Stimulated activated CD8-positive, alpha-beta memory T cell treated with anti-CD3 and anti-CD28 coated beads, Interleukin-7, amount 100 ng/mL, for 48 hours (primary cell): Measurements from ENCODE around the gene CBY1.

Experiments
- DNase-seq, 2 donors: peaks; one replicate each; pipeline ENCODE4 v3.0.0-alpha.2; 2020; ENCODE audit warnings: low read depth in 1 of 2; ENCODE audit errors: extremely low read depth in 1 of 2

The CBY1 gene

DNA sequence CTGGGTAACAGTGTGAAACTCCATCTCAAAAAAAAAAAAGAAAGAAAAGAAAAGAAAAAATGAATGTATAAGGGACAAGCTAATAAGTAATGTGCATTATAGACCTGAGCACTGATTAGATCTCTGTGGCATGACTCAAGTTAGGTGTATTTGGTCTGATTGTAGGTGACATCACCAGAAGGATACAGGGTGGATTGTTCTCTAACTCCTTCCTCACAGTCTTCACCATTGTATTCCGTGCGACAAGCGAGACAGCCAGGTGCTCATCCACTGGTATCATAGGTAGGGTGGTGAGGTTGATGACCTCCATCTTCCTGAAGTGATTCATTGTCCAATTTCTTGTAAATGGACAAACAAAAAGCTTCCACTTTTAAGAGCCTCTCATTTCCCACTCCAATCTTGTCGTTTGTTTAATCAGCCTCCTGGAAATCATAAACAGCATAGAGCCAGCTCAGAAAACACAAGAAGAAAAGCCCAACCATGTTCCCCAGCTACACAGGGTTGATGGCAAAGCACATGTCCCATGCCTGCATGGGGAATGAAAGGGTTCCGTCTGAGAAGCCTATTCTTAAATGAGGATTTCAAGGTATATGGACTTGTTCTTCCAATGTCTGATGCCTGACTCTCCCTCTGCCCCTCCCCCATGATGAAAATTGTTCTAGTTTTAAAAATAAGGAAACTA is 6.5 kb upstream of the CBY1 start:
- DNase-seq: no peak

DNA sequence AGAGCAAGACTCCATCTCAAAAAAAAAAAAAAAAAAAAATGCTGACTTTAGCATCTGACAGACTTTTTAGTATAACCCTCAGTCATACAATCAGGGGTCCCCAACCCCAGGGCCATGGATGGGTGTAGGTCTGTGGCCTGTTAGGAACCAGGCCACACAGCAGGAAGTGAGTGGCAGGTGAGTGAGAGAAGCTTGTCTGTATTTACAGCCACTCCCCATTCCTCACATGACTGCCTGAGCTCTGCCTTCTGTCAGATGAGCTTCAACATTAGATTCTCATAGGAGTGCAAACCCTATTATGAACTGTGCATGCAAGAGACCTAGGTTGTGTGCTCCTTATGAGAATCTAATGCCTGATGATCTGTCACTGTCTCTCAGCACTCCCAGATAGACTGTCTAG is 3.6 kb upstream of the CBY1 start:
- DNase-seq: no peak

DNA sequence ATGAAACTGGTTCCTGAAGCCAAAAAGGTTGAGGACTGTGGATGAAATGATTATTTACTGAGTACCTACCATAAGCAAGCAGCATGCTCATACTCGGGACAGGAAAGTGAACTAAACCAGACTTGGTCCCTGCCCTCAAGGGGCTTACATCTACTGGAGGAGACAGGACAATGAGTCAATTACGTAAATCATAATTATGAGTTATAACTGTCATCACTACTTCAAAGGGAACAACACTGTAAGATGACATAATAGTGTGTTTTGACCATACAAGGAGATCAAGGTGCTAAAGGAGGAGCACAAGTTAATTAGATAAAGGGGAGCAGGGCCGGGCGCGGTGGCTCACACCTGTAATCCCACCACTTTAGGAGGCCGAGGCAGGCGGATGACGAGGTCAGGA is 2.7 kb upstream of the CBY1 start:
- DNase-seq: no peak

DNA sequence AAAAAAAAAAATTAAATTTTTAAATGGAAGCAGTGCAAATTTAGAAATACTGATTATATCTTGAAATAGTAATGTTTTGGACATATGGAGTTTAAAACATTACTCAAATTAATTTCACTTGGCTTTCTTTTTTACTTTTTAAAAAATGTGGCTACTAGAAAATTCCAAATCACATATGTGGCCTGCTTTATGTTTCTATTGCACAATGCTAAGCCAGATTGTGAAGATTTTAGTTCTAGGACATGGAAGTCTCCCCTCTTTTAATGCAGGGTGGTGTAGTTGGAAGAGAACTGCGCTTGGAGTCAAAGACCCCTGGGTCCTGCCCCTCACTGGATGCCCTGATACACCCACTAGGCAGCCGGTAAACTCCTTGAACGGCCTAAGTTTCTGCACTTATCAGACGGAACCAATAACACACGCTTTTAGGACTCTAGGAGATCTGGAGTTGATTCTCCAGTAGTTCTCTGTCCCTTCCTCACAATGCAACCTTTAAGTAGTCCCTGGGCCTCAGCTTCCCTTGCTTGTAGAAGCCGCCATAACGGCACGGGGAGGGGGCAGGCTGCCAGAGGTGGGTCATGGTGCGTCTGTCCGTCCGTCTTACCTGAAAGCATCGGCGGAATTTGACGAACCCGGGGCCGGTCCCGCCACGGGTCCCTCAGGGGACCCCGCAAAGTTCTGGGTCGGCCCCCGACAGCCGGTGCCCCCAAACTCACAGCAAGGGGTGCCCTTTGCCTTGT is 751 bp upstream of the CBY1 start:
- DNase-seq: no peak

DNA sequence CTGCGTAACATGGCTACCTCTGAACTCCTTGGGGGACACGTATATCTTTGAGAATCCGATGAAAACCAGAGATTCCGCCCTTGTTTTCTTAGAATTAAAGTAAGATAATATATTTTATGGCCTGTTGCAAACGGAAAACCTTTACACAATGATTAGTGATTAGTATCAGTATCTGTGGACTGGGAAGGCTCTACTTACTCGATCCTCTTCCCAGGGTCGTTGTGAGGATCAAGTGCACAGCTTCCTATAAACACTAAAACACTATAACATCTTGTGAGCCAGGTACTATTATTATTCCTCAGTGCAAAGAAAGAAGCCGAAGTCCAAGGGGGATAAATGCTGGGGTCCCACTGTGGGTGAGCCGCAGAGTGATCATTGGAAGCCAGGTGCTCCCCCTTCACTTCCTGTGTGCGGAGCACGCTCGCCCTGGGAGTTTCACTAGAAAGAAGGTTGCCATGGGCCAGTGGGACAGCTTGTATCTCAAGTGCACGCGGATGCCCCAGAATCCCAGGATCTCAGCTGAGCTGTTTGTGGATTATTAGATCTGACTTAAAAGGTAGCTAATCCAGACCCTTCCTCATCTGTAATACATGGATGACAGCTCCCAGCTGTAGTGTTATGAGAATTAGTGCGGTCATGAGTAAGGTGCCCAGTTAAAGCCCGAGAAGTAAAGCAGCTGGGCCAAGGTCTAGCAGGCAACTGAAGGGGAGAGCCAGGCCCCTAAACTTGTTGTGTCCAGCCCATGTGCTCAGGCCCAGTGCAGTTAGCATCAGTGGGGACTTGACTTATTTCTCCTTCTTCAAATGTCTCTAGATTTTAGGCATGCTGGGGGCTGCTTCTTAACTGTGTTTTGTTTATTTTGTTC is 839 bp downstream of the CBY1 start:
- peak; percentile 21 to 29 for DNase-seq

DNA sequence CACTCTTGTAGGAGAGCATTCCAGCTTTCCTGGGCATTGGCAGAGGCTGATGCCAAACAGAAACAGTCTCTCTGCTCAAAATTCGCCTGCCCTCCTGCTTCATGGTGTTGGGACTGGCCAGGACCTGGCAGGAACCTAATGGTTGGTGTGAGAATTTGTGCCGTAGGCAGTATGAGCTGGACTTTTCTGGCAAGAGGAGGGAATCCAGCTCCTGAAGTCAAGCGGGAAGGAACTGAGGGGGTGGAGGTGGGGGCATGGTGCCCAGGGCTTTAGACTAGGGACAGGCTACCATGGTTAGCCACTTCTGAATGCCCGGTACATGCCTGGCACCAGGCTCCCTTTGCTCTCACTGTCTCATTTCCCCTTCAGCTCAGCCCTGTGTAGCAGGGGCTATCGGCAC is 18.4 kb downstream of the CBY1 start:
- DNase-seq: no peak

DNA sequence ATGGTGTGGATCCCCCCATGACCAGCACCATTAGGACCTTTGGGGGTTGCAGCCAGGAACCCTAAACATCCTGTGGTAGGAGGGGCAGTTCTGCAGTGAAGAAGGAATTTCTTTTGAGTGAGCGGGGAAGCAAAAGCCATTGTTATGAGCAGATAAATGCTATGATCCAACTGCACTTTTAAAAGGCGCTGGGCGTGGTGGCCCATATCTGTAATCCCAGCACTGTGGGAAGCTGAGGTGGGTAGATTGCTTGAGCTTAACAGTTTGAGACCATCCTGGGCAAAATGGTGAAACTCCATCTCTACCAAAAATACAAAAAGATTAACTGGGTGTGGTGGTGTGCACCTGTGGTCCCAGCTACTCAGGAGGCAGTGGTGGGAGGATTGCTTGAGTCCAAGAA is 19.4 kb downstream of the CBY1 start:
- no peak for DNase-seq

DNA sequence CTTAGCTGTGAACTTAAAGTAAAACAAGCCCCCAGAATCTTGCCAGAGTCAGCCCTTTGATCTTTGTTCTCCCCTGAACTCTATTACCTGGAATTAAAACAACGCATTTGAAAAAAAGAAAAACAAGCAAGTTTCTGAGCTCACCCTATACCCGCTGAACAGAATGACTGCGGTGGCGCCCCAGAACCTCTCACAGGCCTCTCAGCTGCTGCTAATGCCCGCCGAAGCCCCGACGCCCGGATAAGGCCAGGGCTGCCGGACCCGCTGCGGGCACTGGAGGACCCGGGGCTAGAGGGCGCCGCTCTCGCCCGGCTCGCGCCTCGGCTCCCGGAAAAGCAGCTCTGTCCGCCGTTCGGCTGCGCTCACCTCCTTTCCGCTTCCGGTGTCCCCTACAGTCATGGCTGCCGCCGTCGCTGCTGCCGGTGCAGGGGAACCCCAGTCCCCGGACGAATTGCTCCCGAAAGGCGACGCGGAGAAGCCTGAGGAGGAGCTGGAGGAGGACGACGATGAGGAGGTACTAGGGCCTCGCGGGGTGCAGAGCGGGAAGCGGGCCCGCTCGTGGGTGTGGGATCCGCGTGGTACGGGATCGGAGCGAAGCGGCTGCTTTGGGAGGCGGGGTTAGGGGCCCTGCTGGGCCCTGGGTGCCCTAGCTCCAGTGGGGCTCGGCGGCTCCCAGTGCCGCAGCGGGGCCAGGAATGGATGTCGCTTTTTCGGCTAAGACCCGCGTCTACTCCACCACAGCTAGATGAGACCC is 25.3 kb downstream of the CBY1 start, which contains the start of gene TOMM22:
TSS of gene TOMM22 (plus strand) at position 376 of the 754 bp plus-strand sequence. CDS start at position 398, 22 bp downstream.
- DNase-seq: peak; percentile 77 to 80

DNA sequence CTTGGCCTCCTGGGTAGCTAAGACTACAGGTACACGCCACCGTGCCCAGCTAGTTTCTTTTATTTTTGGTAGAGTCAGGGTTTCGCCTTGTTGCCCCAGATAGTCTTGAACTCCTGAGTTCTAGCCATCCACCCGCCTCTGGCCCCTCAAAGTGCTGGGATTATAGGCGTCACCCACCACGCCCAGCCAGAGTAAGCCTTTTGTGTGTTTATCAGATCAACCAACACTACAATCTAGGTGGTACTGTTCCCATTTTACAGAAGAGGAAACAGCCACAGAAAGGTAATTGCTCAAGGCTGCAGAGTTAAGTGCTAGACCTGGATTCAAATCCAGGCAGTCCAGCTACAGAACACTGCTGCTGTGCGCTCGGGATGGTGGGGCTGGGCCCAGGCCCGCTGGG is 28.5 kb downstream of the CBY1 start:
- DNase-seq: no peak

DNA sequence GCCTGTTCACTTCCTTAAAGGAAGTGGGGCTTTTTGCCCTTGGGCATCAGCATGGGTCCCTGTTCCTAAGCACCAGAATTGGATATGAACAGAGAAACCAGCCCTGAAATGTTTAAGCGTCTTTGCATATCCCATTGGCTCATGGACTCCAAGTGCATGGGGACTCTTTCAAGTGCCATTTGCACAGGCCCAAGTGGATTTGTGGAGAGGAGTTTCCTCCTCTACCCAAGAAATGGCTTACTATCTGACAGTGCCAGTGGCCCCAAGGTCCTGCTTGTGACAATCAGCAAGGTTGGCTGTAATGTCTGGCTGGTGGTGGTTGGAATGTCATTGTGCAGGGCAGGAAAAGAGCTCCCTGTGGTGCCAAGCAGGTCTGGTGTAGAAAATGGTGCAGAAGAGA is 29.3 kb downstream of the CBY1 start:
- DNase-seq: no peak

DNA sequence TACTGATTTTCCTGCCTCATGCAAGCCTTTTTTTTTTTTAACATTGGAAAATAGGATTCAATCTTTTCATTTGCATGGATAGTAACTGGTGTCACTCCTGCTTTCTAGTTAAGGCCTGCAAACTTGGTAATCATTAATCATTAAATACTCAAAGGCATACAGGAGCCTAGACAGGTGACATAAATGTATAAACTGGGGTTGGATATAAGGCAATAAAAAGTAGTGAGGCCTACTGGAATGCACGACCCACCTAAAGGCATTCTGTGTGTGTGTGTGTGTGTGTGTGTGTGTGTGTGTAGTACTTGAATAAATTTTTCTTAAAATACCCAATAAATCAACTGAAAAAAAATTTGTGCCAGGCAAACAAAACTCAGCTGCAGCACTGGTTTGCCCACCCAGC is 33.2 kb downstream of the CBY1 start:
- DNase-seq: no peak

DNA sequence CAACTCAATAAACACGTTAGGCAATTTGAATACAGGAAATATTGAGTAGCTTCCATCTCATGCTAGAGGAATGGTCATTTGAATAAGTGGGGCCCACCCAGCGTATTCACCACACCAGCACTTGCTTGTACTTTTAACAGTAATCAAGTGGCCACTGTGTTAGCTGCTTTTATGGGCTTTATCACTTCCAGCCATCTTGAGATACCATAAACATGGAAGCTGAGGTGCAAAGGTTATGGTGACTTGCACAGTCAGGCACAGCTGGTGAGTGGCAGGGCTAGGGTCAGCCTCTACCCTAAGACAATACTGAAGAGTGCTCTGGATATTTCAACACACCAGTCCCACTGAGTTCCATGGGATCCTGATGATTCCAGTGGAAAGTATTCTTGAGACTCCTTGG is 37.6 kb downstream of the CBY1 start:
- no peak for DNase-seq

DNA sequence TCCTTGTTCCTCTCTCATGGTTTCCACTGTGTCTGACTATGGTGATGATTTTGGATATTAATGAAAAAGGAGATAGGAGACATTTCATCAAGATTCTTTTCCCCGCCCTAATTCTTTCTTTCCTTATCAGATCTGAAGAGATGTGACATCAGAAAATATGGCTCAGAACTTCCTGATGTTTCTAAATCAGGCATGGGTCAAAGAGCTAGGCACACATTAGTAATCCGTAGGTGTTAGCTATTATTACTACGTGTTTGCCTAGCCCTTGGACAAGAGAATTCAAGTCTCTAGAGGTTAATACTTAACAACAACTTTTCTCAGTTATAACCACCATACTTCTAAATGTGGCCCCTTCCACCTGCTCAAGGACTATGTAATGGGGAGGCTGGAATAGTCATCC is 38.5 kb downstream of the CBY1 start:
- DNase-seq: no peak

DNA sequence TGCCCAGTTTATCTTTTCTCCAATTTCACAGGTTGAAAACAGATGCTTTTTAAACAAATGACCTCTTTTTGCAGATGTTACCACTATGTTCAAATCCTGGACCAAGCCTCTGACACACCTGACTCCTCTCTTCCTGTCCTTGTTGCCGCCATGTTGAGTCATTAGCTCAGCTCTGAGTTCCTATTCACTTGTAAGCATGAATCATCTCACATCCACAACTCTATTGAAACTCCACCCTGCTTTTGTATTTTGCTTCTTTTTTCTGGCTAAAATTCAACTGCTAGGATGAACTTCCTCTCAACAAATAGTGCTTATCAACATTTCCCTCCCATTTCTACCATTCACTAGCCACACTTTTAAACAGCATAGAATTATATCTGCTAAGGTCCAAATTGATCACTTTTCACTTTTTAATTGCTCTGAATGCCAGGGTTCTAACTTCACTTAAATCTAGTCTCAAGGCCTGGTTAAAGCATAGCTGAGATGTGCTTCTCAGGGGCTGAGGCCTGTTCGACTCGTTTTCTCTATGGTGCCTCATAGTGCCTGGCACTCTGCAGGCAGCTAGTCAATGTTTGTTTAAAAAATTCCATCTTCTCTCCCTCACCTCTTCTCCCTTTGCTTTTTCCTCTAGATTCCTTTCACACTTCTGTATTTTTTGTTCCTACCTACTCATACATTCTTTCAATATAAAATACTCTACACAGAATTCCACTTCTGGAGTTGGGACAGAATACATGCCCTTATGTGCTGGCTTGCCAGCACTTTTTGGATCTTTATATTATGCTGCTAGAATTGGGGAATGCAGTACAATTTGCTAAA is 40.4 kb downstream of the CBY1 start:
- peak in 1 of 2 donors; percentile 55 for DNase-seq

DNA sequence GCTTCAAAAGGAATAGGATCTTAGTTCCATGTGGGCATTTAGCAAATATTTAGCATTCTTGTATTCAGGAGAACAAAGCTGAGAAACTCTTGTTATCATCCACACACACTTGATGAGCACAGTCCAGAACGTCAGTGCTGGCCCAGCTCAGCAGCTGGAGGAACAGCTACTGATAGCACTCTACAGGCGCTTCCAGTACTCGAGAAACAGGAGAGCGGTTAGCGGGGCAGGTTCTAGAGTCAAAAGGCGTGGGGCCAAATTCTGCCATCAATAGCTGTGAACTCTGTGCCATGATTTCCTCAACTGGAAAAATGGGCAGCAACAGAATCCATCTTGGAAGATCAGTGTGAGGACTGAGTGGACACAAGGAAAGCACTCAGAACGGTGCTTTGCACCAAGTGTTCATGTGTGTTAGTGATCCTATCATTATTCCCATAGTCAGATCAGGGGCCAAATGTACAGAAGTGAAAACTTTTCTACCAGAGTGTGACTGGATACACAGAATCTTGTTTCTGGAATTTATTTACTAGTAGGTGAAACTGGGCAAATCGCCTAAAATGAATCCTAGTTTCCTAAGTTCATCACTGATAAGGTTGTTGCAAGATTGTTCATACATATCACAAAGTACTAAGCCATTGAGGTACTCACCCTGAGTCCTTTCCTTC is 41.1 kb downstream of the CBY1 start:
- DNase-seq: no peak

DNA sequence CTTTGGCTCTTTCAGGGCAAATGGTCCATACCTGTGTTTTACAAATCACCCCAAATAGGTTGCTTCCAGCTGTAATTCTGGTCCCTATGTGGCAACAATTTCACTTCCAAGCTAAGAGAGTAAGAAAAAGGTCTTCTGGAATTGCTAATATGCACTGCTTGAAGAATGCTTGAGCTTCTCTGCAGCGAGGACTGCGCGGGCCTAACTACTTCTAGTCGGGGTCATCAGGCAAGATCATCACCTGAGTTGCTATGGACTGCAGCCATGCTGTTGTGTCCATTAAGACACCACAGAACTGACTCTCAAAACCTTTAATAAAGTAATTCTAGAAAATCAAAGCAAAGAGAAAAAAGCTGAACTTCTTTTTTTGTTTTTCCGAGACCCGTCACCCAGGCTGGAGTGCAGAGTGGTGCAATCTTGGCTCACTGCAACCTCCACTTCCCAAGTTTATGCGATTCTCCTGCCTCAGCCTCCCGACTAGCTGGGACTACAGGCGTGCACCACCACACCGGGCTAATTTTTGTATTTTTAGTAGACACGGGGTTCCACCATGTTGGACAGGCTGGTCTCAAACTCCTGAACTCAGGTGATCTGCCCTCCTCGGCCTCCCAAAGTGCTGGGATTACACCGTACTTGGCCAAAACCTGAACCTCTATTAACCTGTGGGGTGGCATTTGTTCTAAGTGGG is 42.1 kb downstream of the CBY1 start:
- DNase-seq: no peak

DNA sequence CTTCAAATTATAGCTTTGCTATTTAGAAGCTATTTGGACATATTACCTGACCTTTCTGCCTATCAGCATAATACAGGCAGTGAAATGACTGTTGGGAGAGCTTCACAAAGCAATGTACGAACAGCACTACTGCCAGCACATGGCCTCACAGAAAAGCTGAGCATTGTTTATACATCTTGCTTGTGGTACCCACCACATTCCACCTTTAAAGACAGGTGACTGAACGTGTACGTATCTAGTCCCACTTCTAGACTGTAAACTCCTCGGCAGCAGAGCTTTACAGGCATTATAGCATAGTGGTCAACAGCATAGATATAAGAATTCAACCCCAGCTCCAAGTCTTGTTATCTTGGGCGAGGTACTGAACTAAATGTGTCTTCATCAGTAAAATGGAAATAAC is 42.7 kb downstream of the CBY1 start:
- no peak for DNase-seq

DNA sequence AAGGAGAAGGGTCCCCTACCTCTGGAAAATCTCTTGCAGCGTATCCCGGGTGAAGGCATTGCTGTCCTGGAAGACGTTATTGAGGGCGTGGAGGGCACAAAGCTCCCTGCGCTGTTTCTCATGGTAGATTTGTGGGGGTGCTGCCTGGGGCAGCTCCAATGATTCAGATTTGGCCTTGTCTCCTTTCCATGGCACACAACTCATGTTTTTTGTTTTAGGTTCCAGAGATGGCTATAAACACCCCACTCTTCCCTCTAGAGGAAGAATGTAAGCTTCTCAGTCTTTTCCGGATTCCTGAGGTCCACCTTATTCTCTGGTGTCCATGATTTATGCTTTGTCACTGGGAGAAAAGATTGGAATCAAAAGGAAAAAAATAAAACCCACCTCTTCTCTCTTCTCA is 43.3 kb downstream of the CBY1 start:
- DNase-seq: no peak

DNA sequence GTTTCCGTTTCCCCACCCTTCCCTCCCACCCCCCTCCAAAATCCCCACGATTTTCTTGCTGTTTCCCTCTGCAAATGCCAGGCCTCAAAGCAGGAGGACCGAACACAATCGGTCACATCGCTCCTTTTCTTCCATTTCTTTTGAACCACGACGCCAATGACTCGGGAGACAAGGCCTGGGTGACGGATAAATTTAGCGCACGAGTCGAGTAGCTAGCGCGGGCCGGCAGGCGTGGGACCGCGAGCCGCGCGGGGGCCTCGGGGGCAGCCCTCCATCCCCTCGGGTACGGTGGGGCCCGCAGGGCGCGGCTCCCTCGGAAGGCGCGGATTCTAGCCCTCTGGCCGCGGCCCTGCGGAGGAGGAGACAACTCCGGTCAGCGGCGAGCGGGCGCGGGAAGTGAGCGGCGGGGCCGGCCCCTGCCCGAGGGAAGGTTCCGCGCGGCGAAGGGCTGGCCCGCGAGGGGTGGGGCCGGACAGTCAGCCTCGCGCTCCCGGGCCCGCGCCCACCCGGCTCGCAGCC is 43.9 kb downstream of the CBY1 start:
- no peak for DNase-seq
